ENCODE data around the gene LRRC26. TPM values are rescaled to one million over a fixed set of nuclear protein-coding genes. Genes with fewer than 3 reads are reported as not detected.

The LRRC26 gene
- total and polyA plus RNA-seq, 2 of the 13 experiments (the other 11 are each of a cell fraction or from before 2014, with no cell fraction given) = not detected

DNA sequence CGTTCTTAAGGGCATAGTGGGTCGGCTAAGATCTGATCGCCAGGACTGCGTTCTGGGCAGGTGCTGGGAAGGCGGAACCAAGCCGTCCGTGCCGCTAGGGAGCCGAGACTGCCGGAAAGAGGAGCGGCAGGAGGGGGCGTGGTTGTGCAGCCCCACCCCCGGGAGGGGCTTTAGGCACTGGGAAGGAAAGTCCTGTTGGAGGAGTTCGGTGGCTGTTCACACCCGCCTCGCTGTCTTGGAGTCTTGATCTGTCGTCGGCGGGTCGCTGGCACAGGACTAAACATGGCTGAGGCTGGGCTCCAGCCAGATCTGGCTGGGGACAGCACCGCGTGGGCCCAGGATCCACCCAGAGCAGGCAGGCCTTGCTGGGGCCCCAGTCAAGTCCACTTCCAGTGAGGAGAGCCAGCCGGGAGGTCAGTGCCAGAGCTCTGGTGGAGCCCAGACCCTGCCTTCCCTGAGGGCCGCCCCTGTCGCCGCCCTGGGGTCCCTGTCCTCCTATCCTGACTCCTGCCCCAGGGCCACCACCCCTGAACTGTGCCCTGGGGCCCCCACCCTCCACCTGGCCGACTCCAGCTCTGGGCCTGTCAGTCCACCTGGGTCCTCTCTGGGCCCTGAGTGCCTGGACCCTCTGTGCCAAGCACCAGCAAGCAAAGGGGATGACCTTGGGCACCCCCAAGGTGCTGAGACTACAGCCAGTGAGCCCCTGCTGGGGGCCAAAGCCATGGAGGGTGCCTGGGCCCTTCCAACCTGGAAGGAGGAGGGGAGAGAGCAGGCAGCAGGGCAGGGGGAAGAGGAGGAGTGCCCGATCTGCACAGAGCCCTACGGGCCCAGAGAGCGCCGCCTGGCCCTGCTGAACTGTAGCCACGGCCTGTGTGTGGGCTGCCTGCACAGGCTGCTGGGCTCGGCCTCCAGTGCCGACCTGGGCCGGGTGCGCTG, 47.7 kb upstream of the LRRC26 start (continued):
- TF ChIP-seq POLR2G (IDR thresholded peaks at IDR 0.05; ENCODE audit: low read depth, low read length) (peak; percentile 78), TAF15 (IDR thresholded peaks at IDR 0.05; ENCODE audit: low read depth, low read length, poor library complexity, severe bottlenecking) (no peak), ZNF44 (CRISPR knock-in tag; IDR thresholded peaks at IDR 0.05) (no peak), ZBTB20 (CRISPR knock-in tag; IDR thresholded peaks at IDR 0.05; ENCODE audit: borderline replicate concordance, low read depth) (peak; percentile 24; the same call in 1 of the 2 replicates), ZNF564 (CRISPR knock-in tag; IDR thresholded peaks at IDR 0.05) (no peak), HNRNPL (IDR thresholded peaks at IDR 0.05; ENCODE audit: low read depth, low read length) (0 out of 2 replicates have a peak, but pooled peaks have one; percentile 82), HOXA9 (CRISPR knock-in tag; IDR thresholded peaks at IDR 0.05; ENCODE audit: borderline replicate concordance) (no peak), TMF1 (CRISPR knock-in tag; IDR thresholded peaks at IDR 0.05; ENCODE audit: low read depth) (no peak), ZNF121 (CRISPR knock-in tag; IDR thresholded peaks at IDR 0.05) (no peak), ARID2 (CRISPR knock-in tag; IDR thresholded peaks at IDR 0.05; ENCODE audit: borderline replicate concordance) (0 out of 2 replicates have a peak, but pooled peaks have one; percentile 57), ZNF20 (CRISPR knock-in tag; IDR thresholded peaks at IDR 0.05) (no peak), RBFOX2 (IDR thresholded peaks at IDR 0.05; ENCODE audit: low read depth, low read length) (peak; percentile 60), ZNF790 (CRISPR knock-in tag; IDR thresholded peaks at IDR 0.05; ENCODE audit: borderline replicate concordance) (no peak; the same call in 1 of the 2 replicates), ZNF737 (CRISPR knock-in tag; IDR thresholded peaks at IDR 0.05; ENCODE audit: borderline replicate concordance) (no peak), ZNF883 (CRISPR knock-in tag; IDR thresholded peaks at IDR 0.05; ENCODE audit: not compliant biosample characterization) (peak; percentile 10), ZNF460 (CRISPR knock-in tag; IDR thresholded peaks at IDR 0.05; ENCODE audit: borderline replicate concordance) (no peak), AKAP8 (CRISPR knock-in tag; IDR thresholded peaks at IDR 0.05) (no peak), RFXANK (CRISPR knock-in tag; IDR thresholded peaks at IDR 0.05) (no peak), NCOA5 (CRISPR knock-in tag; IDR thresholded peaks at IDR 0.05) (no peak), SAFB2 (CRISPR knock-in tag; IDR thresholded peaks at IDR 0.05; ENCODE audit: borderline replicate concordance, low read depth) (no peak), MED8 (CRISPR knock-in tag; IDR thresholded peaks at IDR 0.05; ENCODE audit: insufficient replicate concordance) (no peak), ZNF605 (CRISPR knock-in tag; IDR thresholded peaks at IDR 0.05) (no peak), SOX6 (IDR thresholded peaks at IDR 0.05) (no peak), SOX6 (CRISPR knock-in tag; IDR thresholded peaks at IDR 0.05) (peak; percentile 40; the same call in 1 of the 2 replicates)
- TF ChIP-seq, protein P1, sequence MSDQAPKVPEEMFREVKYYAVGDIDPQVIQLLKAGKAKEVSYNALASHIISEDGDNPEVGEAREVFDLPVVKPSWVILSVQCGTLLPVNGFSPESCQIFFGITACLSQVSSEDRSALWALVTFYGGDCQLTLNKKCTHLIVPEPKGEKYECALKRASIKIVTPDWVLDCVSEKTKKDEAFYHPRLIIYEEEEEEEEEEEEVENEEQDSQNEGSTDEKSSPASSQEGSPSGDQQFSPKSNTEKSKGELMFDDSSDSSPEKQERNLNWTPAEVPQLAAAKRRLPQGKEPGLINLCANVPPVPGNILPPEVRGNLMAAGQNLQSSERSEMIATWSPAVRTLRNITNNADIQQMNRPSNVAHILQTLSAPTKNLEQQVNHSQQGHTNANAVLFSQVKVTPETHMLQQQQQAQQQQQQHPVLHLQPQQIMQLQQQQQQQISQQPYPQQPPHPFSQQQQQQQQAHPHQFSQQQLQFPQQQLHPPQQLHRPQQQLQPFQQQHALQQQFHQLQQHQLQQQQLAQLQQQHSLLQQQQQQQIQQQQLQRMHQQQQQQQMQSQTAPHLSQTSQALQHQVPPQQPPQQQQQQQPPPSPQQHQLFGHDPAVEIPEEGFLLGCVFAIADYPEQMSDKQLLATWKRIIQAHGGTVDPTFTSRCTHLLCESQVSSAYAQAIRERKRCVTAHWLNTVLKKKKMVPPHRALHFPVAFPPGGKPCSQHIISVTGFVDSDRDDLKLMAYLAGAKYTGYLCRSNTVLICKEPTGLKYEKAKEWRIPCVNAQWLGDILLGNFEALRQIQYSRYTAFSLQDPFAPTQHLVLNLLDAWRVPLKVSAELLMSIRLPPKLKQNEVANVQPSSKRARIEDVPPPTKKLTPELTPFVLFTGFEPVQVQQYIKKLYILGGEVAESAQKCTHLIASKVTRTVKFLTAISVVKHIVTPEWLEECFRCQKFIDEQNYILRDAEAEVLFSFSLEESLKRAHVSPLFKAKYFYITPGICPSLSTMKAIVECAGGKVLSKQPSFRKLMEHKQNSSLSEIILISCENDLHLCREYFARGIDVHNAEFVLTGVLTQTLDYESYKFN (CRISPR knock-in tag; conservative IDR thresholded peaks at IDR 0.05) = no peak
- TF ChIP-seq, protein P2, sequence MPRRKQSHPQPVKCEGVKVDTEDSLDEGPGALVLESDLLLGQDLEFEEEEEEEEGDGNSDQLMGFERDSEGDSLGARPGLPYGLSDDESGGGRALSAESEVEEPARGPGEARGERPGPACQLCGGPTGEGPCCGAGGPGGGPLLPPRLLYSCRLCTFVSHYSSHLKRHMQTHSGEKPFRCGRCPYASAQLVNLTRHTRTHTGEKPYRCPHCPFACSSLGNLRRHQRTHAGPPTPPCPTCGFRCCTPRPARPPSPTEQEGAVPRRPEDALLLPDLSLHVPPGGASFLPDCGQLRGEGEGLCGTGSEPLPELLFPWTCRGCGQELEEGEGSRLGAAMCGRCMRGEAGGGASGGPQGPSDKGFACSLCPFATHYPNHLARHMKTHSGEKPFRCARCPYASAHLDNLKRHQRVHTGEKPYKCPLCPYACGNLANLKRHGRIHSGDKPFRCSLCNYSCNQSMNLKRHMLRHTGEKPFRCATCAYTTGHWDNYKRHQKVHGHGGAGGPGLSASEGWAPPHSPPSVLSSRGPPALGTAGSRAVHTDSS (CRISPR knock-in tag; conservative IDR thresholded peaks at IDR 0.05) = no peak

All from HepG2 (cell line).